Nephron (organoid): Measurements from ENCODE around the gene ARHGEF16.

Source experiments
- H3K27ac Mint-ChIP-seq, 3 experiments: 2 replicates each; pipeline ENCODE4 v1.8.0; 2020; ENCODE audit warnings: mixed read lengths in 3 of 3, mild to moderate bottlenecking in 2 of 3, moderate library complexity in 1 of 3
- H3K27me3 Mint-ChIP-seq: 2 replicates; pipeline ENCODE4 v1.8.0; 2021; ENCODE audit warnings: low read depth, mild to moderate bottlenecking, moderate library complexity, mixed read lengths
- H3K36me3 Mint-ChIP-seq: 2 replicates; pipeline ENCODE4 v1.8.0; 2020; ENCODE audit warnings: low read depth, mixed read lengths
- H3K4me1 Mint-ChIP-seq: 2 replicates; pipeline ENCODE4 v1.8.0; 2020; ENCODE audit warnings: mixed read lengths
- H3K4me3 Mint-ChIP-seq, 3 experiments: 2 replicates each; pipeline ENCODE4 v1.8.0; 2020; ENCODE audit warnings: mild to moderate bottlenecking in 3 of 3, mixed read lengths in 3 of 3, moderate library complexity in 2 of 3
- H3K9me3 Mint-ChIP-seq: 2 replicates; pipeline ENCODE4 v1.8.0; 2020; ENCODE audit warnings: mixed read lengths
- TF ChIP-seq, protein P1 (sequence below), 3 experiments: fragments of 200-600 bp; sonication (generic); IDR thresholded peaks; one replicate each; pipeline ENCODE4 v1.5.0; 2021; ENCODE audit warnings: antibody characterized with exemption in 3 of 3; ENCODE audit not compliant: unreplicated experiment in 3 of 3

Gene ARHGEF16

DNA sequence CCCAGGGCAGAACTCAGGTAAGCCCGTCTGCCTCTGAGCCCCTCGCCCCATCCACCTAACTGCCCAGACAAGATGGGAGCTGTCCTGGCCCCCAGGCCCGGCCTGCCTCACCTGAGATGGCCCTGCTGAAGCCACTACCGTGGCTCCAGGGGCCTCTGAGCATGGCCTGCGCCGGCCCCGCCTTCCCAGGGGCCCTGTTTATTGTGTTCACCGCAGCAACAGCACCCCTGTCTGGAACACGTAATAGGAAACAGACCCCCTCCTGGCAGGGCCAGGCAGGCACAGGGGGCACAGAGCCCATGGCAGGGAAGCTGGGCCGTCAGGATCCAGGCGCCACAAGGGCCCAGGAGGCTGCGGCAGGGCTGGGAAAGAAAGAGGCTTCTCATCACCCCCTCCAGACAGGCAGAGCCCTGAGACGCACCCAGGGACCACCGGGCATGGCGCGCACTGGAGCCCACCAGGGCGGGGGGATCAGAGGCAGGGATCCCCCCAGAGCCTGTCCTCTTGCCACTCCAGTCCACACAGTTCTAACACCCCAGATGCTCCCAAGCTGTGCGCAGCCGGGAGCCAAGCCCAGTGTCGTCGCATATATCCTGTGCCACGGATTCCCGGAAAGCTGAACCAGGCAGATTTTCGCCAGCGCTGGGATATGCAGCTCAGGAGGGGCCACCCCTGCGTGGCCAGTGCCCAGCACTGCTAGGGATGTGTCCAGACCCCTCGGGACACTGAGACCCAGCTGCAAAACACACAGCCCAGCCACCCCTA, 62.6 kb downstream of the ARHGEF16 start:
- Mint-ChIP-seq H3K27me3 (no peaks in the 10 kb centered on the region), H3K9me3 (no peaks in the 10 kb centered on the region), H3K36me3 (peaks cover 4% of the 10 kb centered on the region), H3K4me3 (no peak overlapping the region), H3K27ac (no peak overlapping the region), H3K4me1 (no peaks in the 10 kb centered on the region)
- TF ChIP-seq, protein P1, sequence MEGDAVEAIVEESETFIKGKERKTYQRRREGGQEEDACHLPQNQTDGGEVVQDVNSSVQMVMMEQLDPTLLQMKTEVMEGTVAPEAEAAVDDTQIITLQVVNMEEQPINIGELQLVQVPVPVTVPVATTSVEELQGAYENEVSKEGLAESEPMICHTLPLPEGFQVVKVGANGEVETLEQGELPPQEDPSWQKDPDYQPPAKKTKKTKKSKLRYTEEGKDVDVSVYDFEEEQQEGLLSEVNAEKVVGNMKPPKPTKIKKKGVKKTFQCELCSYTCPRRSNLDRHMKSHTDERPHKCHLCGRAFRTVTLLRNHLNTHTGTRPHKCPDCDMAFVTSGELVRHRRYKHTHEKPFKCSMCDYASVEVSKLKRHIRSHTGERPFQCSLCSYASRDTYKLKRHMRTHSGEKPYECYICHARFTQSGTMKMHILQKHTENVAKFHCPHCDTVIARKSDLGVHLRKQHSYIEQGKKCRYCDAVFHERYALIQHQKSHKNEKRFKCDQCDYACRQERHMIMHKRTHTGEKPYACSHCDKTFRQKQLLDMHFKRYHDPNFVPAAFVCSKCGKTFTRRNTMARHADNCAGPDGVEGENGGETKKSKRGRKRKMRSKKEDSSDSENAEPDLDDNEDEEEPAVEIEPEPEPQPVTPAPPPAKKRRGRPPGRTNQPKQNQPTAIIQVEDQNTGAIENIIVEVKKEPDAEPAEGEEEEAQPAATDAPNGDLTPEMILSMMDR (IDR thresholded peaks at IDR 0.05; ENCODE audit: unreplicated experiment in 3 of 3): no peak

DNA sequence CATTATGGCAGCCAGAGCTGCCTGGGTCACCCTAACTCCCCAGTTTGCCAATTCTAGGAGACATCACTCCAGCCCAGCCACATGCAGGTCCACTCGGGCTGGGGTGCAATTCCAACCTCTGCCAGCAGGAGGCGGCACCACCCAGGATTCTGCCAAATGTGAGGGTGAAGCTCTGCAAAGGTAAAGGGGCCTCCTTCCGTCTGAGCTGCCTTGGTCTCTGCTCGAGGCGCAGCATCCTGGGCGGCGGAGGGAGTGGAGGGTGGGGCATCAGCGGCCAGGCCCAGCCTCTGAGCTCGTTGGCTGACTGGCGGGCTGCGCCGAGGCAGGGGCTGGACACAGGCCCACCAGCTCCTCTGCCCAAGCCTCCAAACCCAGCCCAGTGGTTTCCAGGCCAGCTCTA, 63.8 kb downstream of the ARHGEF16 start:
- H3K4me3 Mint-ChIP-seq: no peak overlapping the region
- H3K9me3 Mint-ChIP-seq: no peaks in the 10 kb centered on the region
- TF ChIP-seq, protein P1 (IDR thresholded peaks at IDR 0.05; ENCODE audit: unreplicated experiment in 3 of 3): peak; percentile 42 to 51 (median 49)
- no peaks in the 10 kb centered on the region for H3K36me3 Mint-ChIP-seq
- H3K27ac Mint-ChIP-seq: no peak overlapping the region
- H3K27me3 Mint-ChIP-seq: no peaks in the 10 kb centered on the region
- H3K4me1 Mint-ChIP-seq: no peaks in the 10 kb centered on the region

DNA sequence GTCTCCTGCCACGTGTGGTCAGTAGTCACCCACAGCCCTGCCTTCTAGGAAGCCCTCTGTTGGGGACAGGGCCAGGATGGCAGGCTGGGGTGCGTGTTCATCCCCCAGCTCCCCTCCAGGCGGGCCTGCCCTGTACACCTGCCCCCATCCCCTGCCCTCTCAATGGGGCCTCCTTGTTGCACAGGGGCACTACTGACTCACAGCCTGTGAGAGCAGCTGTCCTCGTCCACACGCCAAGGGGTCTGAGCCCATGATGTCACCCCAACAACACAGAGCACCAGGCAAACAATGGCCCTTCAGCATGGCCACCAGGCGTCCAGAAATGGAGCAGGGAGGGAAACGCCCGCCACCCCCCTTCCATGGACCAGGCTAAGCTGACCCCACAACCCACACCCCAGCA, 64.3 kb downstream of the ARHGEF16 start:
- TF ChIP-seq, protein P1 (IDR thresholded peaks at IDR 0.05; ENCODE audit: unreplicated experiment in 3 of 3): no peak
- no peak overlapping the region for H3K27ac Mint-ChIP-seq
- no peaks in the 10 kb centered on the region for H3K9me3 Mint-ChIP-seq
- H3K27me3 Mint-ChIP-seq: no peaks in the 10 kb centered on the region
- no peak overlapping the region for H3K4me3 Mint-ChIP-seq
- no peaks in the 10 kb centered on the region for H3K36me3 Mint-ChIP-seq
- no peaks in the 10 kb centered on the region for H3K4me1 Mint-ChIP-seq

DNA sequence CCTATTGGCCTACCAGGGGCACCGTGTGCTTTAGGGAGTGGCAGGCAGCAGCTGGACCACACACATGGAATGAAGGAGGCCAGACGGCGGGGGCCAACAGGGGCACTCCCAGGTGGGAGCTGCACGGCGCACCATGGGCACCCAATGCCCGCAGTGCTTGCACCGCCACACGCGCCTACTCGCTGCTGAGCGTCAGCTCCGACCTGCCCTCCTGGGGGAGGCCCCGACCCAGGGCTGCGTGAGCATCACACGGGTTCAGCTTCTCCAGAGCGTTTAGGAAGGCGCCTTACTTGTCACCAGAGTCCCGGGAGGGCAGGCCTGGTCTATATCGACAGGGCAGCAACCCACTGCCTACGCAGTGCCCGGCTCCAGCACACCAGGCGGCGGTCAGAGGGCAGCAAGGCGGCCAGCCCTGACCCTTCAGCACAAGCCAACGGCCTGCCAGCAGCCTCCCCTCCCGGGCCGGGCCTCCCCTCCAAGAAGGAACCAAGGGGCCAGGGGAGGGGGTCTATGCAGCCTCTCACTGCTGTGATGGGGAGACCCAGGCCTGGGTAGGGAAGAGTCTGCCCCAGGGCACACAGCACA, 64.9 kb downstream of the ARHGEF16 start:
- no peaks in the 10 kb centered on the region for H3K36me3 Mint-ChIP-seq

DNA sequence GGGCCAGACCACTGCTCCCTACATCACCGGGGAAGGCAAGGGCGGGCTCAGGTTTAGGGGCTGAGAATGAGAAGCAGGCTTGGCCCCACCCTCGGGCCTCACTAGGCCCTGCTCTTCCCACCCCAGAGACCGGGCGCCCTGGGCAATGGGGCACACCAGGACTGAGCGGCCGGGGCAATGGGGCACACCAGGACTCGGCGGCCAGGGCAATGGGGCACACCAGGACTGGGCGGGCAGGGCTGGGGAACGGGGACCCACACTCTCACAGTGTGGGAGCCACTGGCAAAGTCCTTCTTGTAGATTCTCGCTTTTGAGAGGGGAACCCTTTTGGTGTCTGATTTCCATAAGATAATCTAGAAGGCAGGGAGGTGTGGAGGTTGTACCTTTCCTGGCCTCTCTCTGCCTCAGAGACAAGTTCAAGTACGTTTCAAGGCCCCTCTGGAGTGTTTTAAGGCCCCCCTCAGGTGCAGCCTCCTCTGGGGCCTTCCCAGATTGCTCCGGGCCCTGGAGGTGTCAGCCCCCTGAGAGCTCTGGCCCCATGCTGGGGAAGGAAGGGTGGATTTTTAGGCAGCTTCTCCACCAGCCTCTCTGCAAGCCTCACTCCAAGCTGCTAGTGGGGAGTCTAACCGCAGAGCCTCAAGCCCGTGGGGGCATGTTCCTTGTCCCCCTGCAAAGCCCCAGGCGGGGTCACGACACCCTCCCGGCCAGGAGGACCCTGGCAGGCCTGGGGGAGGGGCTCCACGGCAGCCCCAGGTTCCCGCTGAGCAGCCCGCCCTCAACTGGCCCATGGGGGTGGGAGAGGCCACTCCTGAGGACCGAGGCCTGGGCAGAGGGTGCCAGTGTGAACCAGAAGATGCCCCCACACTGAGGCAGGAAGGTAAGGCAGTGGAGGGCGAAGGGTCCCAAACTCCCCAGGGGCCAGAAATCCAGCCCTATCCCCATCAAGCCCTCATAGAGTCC, 66.2 kb downstream of the ARHGEF16 start:
- TF ChIP-seq, protein P1 (IDR thresholded peaks at IDR 0.05; ENCODE audit: unreplicated experiment in 3 of 3): no peak
- Mint-ChIP-seq H3K27ac (no peak overlapping the region), H3K4me3 (no peak overlapping the region), H3K36me3 (no peaks in the 10 kb centered on the region), H3K9me3 (no peaks in the 10 kb centered on the region), H3K27me3 (no peaks in the 10 kb centered on the region), H3K4me1 (no peaks in the 10 kb centered on the region)

More for the DNA sequence above, 64.9 kb downstream of the ARHGEF16 start:
- H3K27ac Mint-ChIP-seq: no peak overlapping the region
- no peaks in the 10 kb centered on the region for H3K4me1 Mint-ChIP-seq
- no peak overlapping the region for H3K4me3 Mint-ChIP-seq
- no peaks in the 10 kb centered on the region for H3K9me3 Mint-ChIP-seq
- no peaks in the 10 kb centered on the region for H3K27me3 Mint-ChIP-seq
- TF ChIP-seq, protein P1 (IDR thresholded peaks at IDR 0.05; ENCODE audit: unreplicated experiment in 3 of 3): no peak
